NCI-H128 (cell line): ENCODE results near the gene UBL7.

Experiments
- DNase-seq: peaks from one replicate; lab custom pipeline; 2025; ENCODE audit not compliant: unreplicated experiment; lab: John Stamatoyannopoulos, UW

The UBL7 gene

DNA sequence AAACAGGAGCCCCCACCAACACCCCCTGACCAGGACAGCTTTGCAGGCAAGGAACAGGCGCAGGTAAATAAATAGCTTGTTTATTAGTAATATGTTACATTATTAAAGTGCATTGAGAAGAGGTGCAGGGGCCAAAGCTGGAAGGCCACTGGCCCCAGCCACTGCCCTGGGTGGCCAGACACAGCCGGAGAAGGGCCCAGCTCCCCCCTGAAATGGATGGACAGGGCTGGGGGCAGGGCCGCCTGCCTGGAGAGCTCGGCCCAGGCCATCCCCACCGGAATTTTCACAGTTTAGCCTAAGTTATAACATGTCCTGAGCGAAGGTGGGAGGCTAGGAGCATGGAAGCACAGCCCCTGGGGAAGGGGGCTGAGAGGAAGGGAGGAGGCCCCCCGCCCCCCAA, 51.7 kb downstream of the UBL7 start:
- no peak for DNase-seq

DNA sequence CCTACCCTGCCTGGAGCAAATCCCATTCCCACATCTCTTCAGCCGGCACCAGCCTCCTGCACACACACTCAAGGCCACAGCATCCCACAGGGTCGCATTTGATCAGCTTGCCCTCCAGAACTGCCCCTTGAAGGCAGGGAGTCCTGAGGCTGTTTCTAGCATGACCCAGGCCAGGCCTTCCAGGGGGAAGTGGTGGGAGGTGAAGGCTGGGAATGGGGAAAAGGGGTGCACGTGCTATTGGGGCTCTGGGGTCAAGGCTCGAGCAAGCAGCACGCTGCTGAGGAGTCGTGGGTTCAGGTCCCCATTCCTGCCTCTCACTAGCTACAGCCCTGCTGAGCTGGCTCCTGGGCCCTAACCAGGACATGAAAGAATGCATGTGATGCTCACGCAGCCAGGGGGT, 52.1 kb downstream of the UBL7 start:
- no peak for DNase-seq

DNA sequence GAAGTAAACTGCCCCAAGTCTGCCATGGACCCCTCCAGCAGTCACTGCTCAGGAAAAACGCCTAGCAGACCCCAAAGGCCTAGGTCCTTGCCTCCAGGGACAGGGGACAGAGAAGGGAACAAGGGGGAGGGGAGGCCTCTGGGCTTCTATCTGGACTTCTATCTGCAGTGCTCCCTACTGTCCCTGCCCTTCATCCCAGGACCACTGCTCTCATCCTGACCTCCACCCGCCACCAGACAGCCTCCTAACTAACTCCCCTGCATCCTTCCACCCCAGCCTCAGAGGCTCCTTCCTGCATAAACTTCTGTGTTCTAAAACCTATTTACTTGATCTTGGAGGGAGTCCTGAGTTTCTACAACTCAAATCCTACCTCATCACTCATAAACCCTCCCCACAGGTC, 52.6 kb downstream of the UBL7 start:
- no peak for DNase-seq

DNA sequence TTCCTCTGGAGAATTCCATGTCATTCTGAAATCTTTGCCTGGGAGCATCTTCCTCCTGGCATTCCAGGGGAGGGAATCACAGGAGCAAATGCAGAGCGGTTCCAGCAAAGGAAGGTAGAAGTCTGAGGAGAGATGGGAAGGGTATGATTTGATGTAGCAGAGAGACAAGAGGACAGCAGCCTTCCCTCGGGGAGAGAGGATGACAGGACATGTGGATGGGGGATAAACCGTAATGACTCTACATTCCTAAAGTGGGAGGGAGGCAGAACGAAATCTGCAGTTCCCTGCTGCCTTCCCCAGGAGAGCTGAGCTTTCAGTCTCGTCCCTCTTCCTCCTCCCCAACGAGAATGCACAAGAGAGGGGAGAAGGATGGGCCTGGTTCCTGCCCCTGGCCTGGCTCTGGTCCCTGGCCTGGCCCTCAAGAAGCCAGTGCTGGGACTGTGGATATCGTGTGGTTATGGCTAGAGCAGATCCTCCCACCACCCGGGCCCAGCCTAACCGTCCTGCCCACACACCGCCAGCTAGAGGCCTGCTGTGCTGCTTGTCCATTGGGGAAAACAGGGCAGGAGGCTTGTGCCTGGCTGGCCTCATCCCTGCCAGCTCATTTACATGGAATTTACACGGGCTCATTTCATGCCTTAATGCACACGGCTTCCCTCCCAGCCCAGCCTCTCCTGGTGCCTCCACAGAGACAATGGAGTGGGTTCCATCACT, 53.8 kb downstream of the UBL7 start:
- no peak for DNase-seq

DNA sequence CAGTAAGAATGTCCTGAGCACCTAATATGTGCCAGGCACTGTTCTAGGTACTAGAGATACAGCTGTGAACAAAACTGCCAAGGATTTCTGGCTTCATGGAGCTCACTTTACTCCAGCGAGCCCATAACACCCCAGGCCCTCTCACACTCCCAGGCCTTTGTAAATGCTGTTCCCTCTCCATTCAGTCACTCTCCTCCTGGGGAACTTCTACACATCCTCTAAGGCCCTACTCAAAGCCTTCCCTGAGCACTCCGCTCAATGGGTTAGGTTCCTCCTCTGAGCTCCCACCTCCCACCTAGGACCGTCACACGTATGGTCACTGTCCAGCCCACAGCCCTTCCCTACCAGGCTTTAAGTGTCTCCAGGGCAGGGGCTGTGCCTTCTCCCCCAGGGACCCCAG, 54.4 kb downstream of the UBL7 start:
- DNase-seq, result no peak

DNA sequence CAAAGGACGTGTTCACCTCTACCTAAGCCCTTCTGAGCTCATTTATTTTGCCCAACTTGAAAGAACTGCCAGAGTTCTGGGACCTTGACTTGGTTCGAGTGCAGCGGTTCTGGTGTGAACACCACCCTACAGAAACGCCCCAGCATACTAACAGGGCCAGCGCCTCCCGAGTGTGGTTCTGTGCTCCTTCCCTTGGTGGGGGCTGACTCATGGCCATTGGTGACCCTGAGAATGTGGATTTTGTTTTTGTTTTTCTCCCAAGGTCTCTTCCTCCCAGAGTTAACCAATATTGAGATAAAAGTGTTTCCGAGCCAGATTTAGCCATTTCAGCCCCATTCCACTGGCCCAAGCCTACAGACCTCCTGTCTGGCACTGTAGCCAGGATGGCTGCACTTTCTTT, 55.1 kb downstream of the UBL7 start:
- DNase-seq, result no peak

DNA sequence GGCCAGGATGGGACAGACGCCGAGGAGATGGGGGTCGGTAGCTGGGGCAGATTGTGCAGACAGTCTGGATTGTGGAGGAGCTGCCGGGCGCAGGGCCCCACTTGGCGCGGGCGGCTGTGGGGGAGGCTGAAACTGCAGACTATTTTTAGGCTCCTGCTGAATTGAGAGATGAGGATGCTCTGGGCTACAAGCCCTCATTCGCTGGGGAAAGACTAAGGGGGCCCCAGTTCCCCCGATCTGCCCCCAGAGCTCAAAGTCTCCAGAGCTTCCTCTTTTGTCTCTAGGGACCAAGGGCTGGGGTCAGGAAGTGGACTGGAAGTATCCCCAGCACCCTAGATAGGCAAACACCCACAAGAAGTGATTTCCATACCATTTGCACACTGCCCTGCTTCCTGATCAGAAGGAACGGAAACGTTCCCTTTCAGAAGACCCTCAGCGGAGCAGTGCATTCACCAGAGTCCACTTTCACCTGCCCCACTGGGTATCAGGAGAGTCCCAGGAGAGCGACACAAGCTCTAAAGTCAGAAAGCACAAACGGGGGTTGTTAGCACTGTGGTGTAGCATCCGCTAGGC, 56.9 kb downstream of the UBL7 start:
- no peak for DNase-seq

DNA sequence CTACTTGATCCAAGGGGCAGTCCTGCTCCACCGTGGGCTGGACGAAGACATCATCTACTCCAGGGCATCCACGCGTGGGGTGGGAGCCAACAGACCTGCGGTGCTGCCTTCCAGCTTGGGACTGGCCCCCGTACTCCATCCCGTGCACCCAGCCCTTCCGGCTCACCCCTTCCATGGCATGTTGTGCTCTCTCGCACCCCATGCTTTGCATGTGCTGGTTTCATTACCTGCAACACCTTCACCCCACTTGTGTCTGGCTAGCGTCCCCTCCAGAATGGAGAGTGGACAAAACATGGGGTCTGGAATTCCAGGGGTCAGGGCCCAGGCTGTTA, 57.4 kb downstream of the UBL7 start:
- no peak for DNase-seq

DNA sequence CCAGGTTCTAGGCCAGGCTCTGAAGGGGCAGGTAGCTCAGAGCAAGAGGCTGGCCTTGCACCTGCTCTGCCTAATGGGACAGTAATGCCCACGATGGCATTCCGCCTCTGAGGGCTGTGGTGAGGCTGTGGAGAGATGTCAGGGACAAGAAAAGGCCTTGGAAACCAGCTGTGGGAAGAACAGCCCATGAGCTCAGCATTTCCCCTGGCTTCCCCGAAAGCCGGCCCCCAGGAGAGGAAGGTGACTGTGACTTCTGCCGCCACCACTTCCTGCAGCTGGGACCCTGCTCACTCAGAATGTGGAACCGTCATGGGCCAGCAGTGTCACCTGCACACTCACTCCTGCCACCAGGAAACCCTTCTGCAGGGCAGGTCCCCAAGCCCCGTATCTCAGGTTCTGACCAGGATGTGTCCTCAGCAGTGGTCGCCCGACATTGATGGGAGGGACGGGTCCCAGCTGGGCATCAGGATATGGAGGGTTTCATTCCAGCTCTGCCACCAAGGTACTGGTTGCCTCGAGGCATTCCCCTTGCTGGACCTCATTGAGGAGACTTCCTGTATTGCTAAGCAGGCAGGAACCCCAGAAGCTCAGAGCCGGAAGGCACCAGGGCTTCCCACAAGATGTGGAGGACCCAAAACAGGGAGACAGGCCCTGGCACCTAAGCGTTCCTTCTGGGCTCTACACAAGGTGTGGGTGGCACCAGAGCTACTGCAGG, 57.9 kb downstream of the UBL7 start:
- DNase-seq, result no peak

DNA sequence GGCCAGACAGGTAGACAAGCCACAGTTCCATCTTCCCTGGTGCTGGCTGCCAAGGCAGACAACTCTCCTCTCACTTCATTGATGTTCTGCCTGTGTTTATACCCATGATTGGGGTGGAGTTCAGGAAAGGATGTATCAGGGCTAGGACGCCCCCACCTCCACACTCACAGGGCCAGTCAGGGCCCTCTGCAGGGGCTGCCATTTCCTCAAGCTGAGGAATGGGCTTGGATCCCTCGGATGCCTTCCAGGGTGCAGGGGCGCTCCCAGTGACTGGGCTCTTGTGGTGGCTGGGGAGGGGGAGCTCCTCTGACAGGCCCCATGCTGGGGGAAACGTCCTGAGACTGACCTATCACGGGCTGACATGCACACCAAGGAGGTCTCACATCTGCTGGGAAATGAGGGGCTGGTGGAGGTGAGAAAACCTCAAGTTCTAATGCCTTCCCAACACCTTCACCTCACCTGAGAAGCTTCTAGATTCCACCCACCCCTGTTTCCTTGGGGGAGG, 58.6 kb downstream of the UBL7 start:
- no peak for DNase-seq

DNA sequence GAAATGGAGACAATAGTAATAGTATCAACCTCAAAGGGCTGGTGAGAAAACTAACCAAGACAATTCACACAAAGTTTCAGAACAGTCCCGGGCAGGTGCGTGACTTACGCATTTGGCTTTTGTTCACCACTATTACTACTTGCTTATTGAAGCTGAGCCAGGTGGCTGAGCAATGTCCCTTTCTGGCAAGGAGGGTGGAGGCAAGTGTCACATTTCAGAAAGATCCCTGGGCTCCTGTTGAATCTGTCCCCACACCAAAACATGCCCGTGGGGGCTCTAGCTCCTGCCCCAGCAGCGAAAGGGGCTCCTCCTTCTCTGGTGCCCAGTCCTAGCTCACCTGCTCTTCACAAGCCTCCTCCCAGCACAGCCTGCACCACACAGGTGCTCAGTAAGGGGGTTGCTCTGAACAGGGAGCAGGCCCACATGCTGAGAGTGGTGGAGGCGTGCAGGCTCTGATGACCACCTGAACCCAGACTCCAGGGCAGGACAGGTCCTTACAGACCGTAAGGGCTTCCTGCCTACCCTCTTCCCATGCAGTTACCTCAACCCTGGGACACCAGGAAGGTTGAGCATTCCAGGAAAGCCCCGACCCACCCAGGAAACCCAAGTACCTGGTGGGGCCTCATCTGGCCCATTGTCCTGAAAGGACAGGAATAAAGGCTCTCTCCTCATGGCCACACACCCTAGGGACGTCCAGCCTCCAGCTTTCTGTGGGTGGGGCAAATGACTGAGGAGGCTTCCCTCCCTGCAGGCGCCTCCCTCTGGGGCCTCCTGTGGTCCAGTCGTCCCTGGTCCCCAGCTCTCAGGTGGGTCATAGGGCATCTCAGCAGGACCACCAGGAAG, 59.8 kb downstream of the UBL7 start:
- DNase-seq, result no peak

DNA sequence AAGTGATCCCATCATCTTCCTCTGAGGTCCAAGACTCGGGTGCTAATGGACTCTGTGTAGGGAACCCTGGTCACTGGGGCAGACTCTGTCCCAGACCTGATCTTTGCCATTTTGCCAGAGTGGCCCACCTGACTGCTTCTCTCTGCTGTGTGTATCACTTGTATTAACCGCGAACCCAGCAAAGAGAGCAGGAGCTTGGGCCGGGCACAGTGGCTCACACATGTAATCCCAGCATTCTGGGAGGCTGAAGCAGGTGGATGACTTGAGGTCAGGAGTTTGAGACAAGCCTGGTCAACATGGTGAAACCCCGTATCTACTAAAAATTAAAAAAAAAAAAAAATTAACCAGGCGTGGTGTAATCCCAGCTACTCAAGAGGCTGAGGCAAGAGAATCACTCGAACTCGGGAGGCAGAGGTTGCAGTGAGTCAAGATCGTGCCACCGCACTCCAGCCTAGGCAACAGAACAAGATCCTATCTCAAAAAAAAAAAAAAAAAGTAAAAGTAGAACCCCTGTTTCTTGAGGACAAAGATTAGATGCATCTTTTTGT, 60.6 kb downstream of the UBL7 start:
- DNase-seq, result no peak

DNA sequence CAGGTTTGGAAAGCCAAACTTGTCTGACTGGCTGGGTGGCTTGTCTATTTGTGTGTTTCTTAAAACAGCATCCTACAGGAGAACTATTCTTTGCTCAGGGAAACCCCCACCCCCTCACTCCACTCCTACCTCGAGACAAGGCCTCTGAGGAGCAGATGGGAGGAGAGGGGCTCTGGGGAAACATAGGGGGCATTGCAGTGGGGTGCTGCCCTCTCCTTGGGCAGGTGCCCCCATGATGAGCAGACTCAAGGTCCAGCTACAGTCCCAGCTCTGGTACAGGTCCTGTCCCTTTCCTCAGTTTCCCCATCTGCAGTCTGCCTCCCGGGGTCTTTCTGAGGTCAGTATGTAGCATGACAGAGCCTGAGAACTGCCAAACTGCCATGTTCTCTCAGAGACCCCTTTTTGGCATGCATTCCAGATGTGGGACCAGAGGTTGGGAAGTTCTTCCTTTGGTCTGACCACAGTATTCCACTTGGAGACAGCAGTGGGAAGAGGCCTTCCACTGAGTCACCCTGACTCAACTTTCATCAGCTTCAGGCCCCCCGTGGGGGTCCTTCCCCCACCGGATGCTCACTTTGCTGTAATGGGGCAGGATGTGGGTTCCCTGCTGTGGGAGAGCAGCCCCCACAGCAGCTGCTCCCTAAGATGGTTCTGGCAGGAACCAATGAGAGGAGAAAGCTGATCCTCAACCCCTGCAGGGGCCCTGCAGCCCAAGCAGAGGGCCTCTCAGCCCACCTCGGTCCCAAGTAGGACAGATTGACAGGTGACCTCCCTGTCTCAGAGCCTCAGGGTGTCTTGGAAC, 61.2 kb downstream of the UBL7 start:
- no peak for DNase-seq

DNA sequence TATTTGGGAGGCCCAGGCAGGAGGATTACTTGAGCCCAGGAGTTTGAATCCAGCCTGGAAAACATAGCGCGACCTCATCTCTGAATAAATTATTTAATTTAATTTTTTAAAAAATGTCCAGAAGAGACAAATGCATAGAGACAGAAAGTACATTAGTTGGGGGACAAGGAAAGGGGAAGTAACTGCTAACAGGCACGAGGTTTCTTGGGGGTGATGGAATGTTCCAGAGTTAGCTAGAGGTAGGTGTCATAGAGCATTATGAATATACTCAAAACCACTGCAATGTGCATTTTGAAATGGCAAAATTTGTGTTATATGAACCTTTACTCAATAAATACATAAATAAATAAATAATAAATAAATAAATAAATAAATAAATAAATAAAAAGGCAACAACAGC, 61.9 kb downstream of the UBL7 start:
- DNase-seq, result no peak

DNA sequence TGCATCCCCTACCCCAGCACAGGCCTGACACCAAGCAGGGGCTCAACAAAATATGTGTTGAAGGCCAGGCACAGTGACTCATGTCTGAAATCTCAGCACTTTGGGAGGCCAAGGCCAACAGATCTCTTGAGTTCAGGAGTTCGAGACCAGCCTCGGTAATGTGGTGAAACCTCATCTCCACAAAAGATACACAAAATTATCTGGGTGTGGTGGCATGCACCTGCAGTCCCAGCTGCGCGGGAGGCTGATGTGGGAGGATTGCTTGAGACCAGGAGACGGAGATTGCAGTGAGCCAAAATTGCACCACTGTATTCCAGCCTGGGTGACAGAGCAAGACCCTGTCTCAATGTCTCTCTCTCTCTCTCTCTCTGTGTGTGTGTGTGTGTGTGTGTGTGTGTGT, 62.8 kb downstream of the UBL7 start:
- DNase-seq, result no peak

DNA sequence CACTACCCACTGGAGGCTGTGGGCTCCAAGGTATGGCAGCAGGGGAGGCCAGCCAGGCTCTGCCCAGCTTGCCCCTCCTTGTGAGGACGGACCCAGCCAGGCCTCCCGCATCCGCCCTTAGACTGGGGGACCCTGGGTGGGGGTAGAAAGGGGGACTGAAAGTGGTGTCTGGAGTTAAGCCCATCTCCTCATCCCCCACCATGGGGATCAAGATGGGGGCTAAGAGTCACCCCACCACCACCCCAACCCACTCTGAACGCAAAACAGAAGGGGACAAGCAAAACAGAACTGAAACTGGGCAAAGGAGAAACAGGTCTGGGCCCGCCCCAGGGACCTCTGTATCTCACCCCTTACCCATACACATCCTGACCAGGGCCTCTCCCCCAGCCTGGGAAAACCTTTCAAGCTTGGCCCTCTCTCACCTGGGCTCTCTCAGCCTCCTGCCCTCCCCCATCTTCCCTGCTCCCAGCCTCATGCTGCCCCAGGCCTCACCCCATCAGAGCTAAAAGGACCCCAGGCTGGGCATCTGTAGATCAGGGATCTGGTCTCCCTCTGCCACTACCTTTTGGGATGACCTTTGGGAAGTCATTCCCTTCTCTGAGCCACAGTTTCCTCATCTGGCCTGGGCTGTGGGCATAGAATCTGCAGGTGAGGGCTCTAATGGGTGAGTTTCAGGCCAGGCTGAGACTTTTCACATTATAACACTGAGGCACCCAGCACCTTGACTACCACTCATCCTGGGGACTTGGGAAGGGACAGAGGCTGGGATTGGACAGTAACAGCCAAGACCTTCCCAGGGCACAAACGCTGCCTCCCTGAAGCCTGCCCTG, 63.5 kb downstream of the UBL7 start:
- no peak for DNase-seq

DNA sequence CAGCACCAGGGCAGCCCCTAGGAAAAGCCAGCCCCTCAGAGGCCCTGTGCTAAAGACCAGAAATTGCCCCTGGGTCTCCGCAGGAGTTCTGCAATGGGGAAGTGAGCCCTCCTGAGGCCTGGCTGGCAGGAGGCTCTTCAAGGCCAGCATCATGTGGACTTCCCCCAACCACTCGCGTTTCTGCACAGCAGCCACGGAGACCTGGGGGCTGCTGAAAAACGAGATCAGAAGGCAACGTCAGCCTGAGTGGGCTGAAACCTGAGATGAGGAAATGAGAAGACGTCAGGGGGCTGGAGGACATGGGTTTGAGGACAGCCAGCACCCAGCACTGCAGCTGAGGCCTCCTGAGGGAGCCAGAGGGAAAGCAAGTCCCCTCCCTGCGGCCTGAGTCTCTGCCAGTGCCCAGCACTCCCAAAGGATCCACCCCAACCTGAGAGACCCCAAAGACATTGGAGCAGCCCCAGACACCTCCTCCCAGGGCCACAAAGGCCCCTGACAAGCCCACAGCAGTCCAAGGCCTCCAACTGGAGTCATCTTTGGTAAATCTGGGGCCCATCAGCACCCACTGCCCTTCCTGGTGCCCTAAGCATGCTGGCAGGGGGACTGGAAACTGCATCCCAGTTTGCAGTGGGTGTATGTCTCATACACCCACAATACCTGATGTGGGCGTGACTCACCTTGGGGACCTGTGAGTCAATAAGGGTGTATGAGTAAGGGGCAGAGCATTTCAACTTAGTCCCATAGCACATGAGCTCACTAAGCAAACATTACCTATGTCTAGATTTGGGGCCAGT, 64.3 kb downstream of the UBL7 start:
- no peak for DNase-seq

DNA sequence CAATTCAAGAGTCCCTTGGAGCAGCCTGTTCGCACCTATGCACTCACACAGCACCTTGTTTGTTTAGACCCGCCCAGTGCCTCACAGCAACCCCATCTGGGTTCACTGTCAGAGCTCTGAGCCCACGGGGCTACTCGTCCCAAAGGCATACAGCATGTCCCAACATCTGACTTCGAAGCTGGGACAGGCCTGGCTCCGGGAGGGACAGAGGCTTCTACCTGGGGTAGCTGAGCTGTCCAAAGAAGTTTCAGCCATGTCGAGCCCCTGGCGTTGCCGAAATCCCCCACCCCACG, 64.9 kb downstream of the UBL7 start:
- DNase-seq, result no peak
